OCI-M2 (cell line): Measurements from ENCODE around the gene MAB21L3.

Source experiments
- DNase-seq: peaks from one replicate; lab custom pipeline; 2025; ENCODE audit not compliant: unreplicated experiment; lab: John Stamatoyannopoulos, UW

Gene MAB21L3

DNA sequence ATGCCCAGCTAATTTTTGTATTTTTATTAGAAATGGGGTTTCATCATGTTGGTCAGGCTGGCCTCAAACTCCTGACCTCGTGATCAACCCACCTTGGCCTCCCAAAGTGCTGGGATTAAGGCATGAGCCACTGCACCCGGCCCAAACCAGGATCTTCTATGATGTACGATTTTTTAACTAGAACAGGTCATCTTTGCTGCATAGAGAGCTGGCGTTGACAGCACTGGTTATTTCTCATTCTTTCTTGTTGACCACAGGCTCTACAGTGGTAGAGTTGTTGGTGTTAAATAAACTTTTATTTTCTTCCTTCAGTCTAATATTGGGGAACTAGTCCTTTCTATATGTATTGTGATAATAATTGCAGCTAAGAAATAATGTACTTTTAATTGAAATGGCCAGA, 3.8 kb upstream of the MAB21L3 start:
- no peak for DNase-seq

- no peak for DNase-seq
These were observed 374 bp downstream of the MAB21L3 start for GRCh38 chr1:116111524-116112021.

DNA sequence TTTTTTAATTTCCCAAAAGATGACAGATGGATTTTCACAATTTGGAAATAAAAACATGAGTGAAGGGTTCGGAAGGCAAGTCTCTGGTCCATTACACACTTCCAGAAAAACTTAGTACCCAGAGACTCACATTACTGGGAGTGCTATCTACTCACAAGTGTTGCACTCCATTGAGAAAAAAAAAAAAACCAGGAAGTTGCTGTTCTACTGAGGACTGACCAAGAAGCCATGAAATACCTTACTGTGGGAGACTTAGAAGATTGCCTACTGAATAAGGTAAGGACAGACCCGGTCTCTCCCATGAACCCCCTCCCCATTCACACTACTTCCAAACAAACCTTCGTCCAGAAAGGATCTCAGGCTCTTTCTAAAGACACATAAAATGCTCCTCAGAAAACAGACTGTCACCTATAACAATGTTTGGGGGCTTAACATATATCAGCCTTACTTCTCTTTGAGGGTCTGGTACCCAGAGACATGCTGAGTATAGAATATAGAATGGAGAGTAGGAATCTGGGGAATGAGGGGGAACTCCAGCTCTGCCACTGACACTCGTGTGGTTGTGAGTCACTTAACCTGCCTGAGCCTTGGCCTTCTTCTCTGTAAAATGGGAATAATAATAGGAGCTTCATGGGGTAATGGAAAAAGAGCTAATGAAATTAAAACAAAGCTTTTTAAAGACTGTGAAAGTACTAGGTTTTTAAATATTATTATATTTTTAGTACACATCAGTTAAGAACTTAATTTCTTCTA, 1.4 kb downstream of the MAB21L3 start:
- no peak for DNase-seq

DNA sequence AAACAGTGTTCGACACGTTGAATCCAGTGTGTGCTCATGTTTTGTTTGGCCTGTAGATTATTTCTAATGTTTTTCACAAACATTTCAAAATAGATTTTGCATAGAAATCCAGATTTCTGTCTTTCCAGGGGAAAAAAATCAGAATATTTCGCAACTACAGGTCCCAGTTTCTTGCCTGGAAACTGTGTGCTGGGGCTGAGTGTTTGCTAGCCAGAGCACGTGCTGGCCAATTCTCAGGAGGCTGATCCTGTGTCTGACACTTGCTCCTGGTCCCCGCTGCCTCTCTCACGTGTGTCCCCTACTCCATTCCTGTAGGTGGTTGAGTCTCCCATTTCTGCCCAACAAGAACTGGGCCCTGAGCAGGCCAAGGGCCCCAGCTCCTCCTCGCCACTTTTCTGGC, 2.4 kb downstream of the MAB21L3 start:
- no peak for DNase-seq

GRCh38 chr1:116115476-116116439, 4.6 kb downstream of the MAB21L3 start:
- no peak for DNase-seq

DNA sequence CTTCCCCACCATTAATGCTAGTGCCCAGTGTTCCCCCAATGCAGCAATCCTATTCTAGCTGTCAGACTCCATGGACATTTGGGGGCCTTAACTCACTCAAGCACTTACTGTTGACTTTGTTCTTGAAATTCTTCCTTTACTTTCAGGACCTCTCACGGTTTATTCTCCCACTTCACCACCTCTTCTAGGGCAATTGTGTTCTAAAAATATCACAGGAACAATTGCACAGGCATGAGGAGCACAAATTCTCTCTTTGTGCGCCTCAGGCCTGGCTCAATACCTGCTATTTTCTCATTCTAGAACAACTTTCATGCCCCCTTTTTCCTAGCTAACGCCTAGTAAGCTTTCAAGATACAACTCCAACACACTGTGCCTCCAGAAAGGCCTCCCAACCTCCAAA, 7.3 kb downstream of the MAB21L3 start:
- no peak for DNase-seq

DNA sequence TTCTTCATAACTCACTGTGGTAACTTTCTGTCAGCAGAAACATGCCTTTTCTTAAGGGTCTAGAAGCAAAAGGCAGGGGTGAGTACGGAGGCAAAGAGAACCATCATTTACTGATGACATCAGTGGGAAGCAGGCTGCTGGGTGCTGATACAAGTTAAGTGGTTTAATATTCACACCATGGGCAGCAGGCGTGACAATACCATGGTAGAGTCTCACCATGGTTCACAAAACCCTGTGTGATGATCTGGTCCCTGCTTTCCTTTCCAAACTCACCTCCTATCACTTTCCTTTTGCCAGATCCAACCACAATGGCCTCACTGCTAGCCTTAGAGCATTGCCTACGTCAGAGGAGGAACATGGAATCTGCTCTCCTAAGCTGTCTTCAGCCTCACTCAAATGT, 8.7 kb downstream of the MAB21L3 start:
- DNase-seq: no peak

- no peak for DNase-seq
These were observed 12.0 kb downstream of the MAB21L3 start for GRCh38 chr1:116122955-116123757.

GRCh38 chr1:116123837-116124533, 12.8 kb downstream of the MAB21L3 start:
- DNase-seq: no peak

GRCh38 chr1:116125758-116126157, 14.6 kb downstream of the MAB21L3 start:
- no peak for DNase-seq

DNA sequence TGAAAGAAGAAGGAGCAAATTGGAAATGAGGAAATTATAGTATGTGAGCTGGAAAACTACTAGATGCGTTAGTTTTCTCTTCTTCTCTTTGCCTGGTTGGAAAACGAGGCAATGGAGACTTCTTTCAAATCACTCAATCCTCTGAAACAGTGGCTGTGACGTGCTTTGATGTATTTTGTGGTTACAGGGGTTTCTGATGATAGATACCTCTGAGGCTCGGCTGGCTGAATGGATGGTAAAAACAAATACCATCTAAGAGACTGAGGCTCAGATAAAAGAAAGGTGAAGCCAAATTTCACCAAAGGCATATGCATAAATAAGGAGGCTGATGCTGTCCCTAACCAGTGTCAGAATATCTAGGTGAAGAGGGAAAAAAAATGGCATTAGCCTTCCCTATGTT, 15.1 kb downstream of the MAB21L3 start:
- no peak for DNase-seq

DNA sequence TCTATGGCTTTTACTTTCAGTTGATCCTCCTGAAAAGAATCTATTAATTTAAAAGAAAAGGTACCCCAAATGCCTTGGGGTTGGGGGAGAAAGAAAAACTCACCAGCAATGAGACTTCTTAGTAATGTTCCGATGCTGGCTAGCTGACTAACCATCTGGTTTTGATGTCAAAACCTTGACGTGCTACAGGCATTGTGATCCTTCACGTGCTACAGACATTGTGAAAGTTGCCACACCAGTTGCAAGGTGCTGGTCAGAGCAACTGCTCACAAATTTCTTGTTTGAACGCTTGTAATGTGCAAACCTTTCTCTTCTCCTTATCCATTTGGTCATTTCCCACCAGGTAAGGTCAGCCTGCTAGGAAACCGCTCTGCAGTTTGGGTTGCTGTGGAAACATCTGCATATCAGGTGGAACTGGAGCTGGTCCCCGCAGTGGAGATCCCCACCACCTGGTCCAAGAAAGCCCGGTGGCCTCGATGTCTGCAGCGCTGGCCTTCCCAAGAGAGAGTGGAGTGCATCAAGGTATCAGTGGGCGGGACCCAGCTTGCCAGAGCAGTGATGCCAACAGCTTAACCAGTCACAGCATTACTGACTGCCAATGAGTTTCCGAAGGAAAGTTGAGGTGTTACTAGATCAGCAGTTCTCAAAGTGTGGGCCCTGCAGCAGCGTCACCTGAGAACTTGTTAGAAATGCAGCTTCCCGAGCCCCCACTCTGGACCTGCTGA, 16.1 kb downstream of the MAB21L3 start:
- DNase-seq: no peak

DNA sequence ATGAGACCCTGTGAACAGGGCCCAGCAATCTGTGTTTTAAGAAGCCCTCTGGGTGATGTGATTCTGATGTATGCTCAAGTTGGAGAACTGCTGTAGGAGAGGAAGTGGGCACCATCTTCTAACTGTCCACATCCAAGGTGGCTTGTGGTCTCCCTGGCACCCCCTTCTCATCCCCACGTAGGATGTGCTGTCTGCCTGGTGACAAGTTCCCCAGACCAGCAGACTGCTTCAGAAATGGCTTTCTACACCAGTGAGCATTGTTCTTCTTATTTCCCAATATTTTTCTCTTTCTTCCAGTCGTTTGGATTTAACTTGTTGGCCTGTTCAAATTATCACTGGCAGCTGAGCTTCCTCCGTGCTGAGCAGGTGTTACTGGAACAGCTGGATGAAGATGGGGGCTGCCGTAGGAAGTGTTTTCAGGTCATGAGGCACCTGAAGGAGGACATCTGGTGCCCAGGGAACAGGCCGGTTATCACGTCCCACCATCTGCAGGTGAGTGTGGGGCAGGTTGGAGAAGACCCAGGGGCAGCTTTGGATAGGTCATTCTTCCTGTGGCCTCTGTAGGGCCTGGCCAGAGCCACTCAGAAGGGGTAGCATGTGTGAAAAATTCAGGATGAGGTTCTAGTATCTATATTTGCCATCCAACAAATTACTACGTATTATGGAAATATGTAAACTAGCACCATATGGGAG, 16.8 kb downstream of the MAB21L3 start:
- DNase-seq: no peak

- no peak for DNase-seq
These were observed 17.5 kb downstream of the MAB21L3 start for GRCh38 chr1:116128664-116129063.

GRCh38 chr1:116129537-116129936, 18.3 kb downstream of the MAB21L3 start:
- DNase-seq: no peak

DNA sequence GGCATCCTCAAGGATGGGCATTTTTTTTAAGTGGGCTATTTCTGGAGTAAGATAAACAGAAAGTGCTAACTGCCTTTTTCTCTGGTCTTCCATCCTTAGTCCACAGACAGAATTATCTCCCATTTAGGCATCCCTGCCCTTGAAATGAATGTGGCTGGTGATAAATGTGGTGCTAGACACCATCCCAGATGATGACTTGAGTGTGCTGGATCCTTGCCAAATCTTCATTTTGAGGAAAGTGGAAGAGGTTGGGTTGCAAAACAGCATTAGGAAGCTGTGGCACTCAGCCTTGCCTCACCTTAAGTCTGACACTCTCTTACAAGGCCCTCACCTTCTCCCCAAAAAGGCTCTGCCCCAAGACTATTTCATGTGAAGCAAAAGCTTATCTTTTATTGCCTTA, 19.2 kb downstream of the MAB21L3 start:
- DNase-seq: no peak

GRCh38 chr1:116131170-116131569, 20.0 kb downstream of the MAB21L3 start:
- no peak for DNase-seq

DNA sequence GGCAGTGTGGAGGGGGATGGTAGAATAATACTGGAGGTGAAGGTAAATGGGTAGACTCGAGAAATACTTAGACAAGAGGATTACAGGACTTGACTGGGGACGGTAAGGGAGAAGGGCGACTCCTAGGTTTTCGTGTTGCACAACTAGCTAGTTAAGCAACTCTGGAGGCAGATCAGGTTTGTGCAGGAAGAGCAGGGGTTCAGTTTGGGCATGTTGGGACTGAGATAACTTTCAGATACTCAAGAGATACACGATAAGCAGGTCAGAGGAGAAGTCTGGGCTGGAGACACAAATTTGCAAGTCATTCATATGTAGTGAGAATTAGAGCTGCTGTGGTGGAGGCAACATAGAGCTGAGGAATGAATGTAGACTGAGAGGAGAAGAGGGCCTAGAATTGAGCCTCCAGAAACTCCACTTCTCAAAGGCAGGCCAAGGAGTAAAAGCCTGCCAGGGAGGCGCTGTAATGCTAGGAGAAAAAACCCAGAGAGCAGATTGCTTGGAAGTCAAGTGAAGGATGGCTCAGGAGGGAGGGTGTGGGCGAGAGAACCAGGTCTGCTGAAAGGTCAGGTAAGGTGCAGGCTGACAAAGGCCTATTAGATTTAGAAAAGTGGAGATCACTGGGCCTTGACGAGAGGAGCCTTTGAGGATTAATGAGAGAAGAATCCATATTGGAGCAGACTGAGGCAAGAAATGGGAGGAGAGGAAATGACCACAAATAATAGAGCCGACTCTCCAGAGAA, 20.8 kb downstream of the MAB21L3 start:
- DNase-seq: no peak
